ENCODE results near the gene MRPL22.

The MRPL22 gene

GRCh38 chr5:155008669-155009068, 67.8 kb downstream of the MRPL22 start:
- no peak for TF ChIP-seq CTCF (IDR thresholded peaks at IDR 0.05)

- TF ChIP-seq CTCF (IDR thresholded peaks at IDR 0.05) = no peak
Observed at GRCh38 chr5:155010881-155011280, 70.0 kb downstream of the MRPL22 start.

GRCh38 chr5:155013526-155013925, 72.7 kb downstream of the MRPL22 start, which contains the start of gene KIF4B:
Gene KIF4B, plus strand, starts transcription at chr5:155013755. Its CDS starts 105 bp downstream, at chr5:155013860.
- no peak for TF ChIP-seq CTCF (IDR thresholded peaks at IDR 0.05)

GRCh38 chr5:155015239-155015638, 74.4 kb downstream of the MRPL22 start:
- no peak for TF ChIP-seq CTCF (IDR thresholded peaks at IDR 0.05)

GRCh38 chr5:155017610-155018009, 76.7 kb downstream of the MRPL22 start:
- no peak for TF ChIP-seq CTCF (IDR thresholded peaks at IDR 0.05)

Measured in LNCAP (cell line).